Body of pancreas (tissue), 4 donors: Measurements from ENCODE around the gene POU2AF2.

Experiments
- POLR2A ChIP-seq, 3 donors: fragments of 450-650 bp; IDR thresholded peaks; one replicate each; pipeline ENCODE4 v1.6.1; 2016; ENCODE audit warnings: antibody characterized with exemption in 3 of 3, mild to moderate bottlenecking in 2 of 3
- TF ChIP-seq, protein P1 (sequence below), 7 experiments: fragments of 450-650 bp in 4 of 7; fragments of 200-600 bp in 3 of 7; sonication (generic) in 3 of 7; IDR thresholded peaks; one replicate each; pipeline ENCODE4 v1.5.1; 2016 to 2019; ENCODE audit warnings: antibody characterized with exemption in 7 of 7

DNA sequence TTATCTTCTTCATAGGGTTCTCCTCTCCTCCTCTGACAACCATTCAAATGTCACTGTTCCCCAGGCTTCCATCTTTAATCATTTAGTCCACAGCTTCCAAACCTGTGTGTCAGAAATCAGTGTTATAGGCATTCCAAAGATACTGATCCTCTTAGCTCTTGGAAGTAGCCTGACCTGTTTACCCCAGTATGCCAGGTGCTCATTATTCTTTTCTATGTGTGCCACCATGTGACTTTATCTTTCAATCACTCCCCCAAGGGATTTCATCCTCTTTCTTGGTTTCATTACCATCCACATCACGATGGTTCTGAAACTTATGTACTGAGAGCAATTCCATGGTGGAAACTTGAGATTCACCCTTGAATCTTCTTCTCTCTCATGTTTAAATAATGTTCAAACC is 7.6 kb downstream of the POU2AF2 start:
- TF ChIP-seq, protein P1, sequence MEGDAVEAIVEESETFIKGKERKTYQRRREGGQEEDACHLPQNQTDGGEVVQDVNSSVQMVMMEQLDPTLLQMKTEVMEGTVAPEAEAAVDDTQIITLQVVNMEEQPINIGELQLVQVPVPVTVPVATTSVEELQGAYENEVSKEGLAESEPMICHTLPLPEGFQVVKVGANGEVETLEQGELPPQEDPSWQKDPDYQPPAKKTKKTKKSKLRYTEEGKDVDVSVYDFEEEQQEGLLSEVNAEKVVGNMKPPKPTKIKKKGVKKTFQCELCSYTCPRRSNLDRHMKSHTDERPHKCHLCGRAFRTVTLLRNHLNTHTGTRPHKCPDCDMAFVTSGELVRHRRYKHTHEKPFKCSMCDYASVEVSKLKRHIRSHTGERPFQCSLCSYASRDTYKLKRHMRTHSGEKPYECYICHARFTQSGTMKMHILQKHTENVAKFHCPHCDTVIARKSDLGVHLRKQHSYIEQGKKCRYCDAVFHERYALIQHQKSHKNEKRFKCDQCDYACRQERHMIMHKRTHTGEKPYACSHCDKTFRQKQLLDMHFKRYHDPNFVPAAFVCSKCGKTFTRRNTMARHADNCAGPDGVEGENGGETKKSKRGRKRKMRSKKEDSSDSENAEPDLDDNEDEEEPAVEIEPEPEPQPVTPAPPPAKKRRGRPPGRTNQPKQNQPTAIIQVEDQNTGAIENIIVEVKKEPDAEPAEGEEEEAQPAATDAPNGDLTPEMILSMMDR (IDR thresholded peaks at IDR 0.05), result no peak
- no peak for TF ChIP-seq POLR2A (IDR thresholded peaks at IDR 0.05)
